Panc1 (cell line): ENCODE measurements around the gene SND1.

Experiments
- CTCF ChIP-seq: fragments of 450-650 bp; IDR thresholded peaks from 2 replicates; pipeline ENCODE4 v1.5.1; 2017; ENCODE audit warnings: mild to moderate bottlenecking
- POLR2AphosphoS5 ChIP-seq: IDR thresholded peaks from 2 replicates; pipeline ENCODE4 v1.6.1; 2012; ENCODE audit warnings: mild to moderate bottlenecking, low read depth, low read length, moderate library complexity
- SIN3A ChIP-seq: IDR thresholded peaks from 2 replicates; pipeline ENCODE4 v1.6.1; 2012; ENCODE audit warnings: low read depth, mild to moderate bottlenecking, low read length, moderate library complexity, borderline replicate concordance; ENCODE audit not compliant: insufficient read depth
- TCF7L2 ChIP-seq: IDR thresholded peaks from 2 replicates; pipeline ENCODE4 v1.6.1; 2011; ENCODE audit warnings: mild to moderate bottlenecking, low read depth, low read length, inconsistent platforms
- TF ChIP-seq, protein P1 (sequence below), 2 experiments: IDR thresholded peaks; 2 replicates each; pipeline ENCODE4 v1.6.1; 2011 to 2012; ENCODE audit warnings: low read depth in 2 of 2, control low read depth in 1 of 2, low read length in 1 of 2, mild to moderate bottlenecking in 1 of 2, moderate library complexity in 1 of 2; ENCODE audit not compliant: insufficient read depth in 1 of 2

DNA sequence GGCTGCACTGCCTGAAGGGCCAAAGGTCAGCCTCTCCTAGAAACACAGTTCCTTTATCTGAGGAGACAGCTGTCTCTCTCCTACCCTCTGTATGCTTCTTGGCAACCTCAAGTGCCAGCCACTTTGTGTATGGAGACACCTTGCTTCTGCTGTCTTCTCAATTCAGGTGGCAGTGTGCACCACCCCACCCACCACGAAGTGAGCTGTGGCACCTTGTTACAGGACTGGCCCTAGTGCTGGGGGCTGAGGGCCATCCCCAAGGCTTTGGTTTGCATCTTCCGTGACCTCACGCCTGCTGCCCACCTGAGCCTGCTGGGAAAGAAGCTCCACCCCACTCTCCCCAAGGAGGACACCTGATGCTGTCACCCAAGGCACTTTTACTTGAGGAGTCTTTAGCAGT is 426.3 kb downstream of the SND1 start:
- no peak for TF ChIP-seq POLR2AphosphoS5
- TF ChIP-seq SIN3A, result no peak
- no peak for TF ChIP-seq CTCF
- TF ChIP-seq TCF7L2, result no peak
- TF ChIP-seq, protein P1, sequence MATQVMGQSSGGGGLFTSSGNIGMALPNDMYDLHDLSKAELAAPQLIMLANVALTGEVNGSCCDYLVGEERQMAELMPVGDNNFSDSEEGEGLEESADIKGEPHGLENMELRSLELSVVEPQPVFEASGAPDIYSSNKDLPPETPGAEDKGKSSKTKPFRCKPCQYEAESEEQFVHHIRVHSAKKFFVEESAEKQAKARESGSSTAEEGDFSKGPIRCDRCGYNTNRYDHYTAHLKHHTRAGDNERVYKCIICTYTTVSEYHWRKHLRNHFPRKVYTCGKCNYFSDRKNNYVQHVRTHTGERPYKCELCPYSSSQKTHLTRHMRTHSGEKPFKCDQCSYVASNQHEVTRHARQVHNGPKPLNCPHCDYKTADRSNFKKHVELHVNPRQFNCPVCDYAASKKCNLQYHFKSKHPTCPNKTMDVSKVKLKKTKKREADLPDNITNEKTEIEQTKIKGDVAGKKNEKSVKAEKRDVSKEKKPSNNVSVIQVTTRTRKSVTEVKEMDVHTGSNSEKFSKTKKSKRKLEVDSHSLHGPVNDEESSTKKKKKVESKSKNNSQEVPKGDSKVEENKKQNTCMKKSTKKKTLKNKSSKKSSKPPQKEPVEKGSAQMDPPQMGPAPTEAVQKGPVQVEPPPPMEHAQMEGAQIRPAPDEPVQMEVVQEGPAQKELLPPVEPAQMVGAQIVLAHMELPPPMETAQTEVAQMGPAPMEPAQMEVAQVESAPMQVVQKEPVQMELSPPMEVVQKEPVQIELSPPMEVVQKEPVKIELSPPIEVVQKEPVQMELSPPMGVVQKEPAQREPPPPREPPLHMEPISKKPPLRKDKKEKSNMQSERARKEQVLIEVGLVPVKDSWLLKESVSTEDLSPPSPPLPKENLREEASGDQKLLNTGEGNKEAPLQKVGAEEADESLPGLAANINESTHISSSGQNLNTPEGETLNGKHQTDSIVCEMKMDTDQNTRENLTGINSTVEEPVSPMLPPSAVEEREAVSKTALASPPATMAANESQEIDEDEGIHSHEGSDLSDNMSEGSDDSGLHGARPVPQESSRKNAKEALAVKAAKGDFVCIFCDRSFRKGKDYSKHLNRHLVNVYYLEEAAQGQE (IDR thresholded peaks at IDR 0.05; ENCODE audit: insufficient read depth in 1 of 2, low read depth in 2 of 2, low read length in 1 of 2), result no peak
